ENCODE data around the gene GSG1L2. TPM values are rescaled to one million over a fixed set of nuclear protein-coding genes. Genes with fewer than 3 reads are reported as not detected.

GSG1L2 gene
- total RNA-seq, 1 donor from 2014 or later: not detected

DNA sequence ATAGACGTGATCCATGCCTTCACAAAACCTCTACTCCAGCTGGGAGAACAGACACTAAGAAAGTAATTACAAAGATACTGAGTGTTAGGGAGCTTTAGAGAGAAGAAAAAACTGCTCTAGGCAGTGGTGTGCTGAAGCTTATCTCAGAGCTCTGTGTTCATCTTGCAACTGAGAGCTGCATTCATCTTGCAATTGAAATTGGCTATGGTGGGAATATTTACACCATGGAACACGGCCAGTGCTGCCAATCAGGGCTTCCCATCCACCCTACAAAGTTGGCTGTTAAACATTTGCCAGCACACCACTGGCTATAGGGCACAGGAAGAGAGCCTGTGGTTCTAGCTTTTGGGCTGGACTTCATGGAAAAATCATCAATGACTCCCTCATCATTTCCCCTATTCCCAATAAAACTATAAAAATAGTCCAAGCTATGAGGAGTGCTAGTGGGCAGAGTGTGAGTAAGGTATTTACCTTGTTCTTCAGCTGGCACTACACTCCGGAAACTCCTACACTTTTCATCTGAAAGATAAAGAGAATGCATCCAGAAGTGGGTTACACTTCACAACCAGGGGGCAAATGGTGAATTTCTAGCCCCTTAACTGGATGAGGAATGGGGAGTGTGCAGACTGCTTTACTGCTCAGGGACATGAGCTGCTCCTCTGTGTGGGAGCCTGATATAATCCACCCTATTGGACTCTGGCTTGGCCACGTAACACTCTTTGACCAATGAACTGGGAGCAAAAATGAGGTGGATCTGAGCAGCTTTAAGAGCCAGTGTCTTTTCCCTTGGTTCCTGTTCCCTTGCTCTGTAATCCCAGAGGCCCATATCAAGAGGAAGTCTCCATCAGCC is 11.6 kb downstream of the GSG1L2 start:
- H3K4me1 Mint-ChIP-seq (ENCODE audit: low read depth, unreplicated experiment): peaks cover 5% of the 10 kb centered on the region
- no peak overlapping the region for H3K4me3 ChIP-seq (ENCODE audit: insufficient read depth, low read depth, low read length)
- no peaks in the 10 kb centered on the region for H3K27me3 ChIP-seq (ENCODE audit: insufficient read depth, low read length)
- H3K4me3 Mint-ChIP-seq (ENCODE audit: unreplicated experiment): no peak overlapping the region
- DNase-seq (ENCODE audit: low read depth) (no peak), FAIRE-seq (no peak)
- no peak overlapping the region for H3K9ac ChIP-seq (ENCODE audit: low read length)
- H3K79me2 ChIP-seq (ENCODE audit: insufficient read depth, low read length): no peaks in the 10 kb centered on the region
- no peaks in the 10 kb centered on the region for H3K36me3 Mint-ChIP-seq (ENCODE audit: low read depth, unreplicated experiment)
- H3K9me3 Mint-ChIP-seq (ENCODE audit: unreplicated experiment): no peaks in the 10 kb centered on the region
- H3K27me3 Mint-ChIP-seq (ENCODE audit: low read depth, unreplicated experiment): peaks cover 5% of the 10 kb centered on the region
- H3K9me3 ChIP-seq (ENCODE audit: insufficient read depth, low read depth, low read length): no peaks in the 10 kb centered on the region
- no peak overlapping the region for H3K4me2 ChIP-seq (ENCODE audit: low read length)
- no peak overlapping the region for H3K27ac ChIP-seq (ENCODE audit: low read depth, low read length)
- no peaks in the 10 kb centered on the region for H3K36me3 ChIP-seq (ENCODE audit: insufficient read depth, low read length)
- no peaks in the 10 kb centered on the region for H3K4me1 ChIP-seq (ENCODE audit: insufficient read depth, low read length)
- H3K27ac Mint-ChIP-seq (ENCODE audit: unreplicated experiment): no peak overlapping the region
- H2AFZ ChIP-seq (ENCODE audit: low read depth, low read length): no peak overlapping the region
- H4K20me1 ChIP-seq (ENCODE audit: insufficient read depth, low read length): no peaks in the 10 kb centered on the region
- TF ChIP-seq, protein P1, sequence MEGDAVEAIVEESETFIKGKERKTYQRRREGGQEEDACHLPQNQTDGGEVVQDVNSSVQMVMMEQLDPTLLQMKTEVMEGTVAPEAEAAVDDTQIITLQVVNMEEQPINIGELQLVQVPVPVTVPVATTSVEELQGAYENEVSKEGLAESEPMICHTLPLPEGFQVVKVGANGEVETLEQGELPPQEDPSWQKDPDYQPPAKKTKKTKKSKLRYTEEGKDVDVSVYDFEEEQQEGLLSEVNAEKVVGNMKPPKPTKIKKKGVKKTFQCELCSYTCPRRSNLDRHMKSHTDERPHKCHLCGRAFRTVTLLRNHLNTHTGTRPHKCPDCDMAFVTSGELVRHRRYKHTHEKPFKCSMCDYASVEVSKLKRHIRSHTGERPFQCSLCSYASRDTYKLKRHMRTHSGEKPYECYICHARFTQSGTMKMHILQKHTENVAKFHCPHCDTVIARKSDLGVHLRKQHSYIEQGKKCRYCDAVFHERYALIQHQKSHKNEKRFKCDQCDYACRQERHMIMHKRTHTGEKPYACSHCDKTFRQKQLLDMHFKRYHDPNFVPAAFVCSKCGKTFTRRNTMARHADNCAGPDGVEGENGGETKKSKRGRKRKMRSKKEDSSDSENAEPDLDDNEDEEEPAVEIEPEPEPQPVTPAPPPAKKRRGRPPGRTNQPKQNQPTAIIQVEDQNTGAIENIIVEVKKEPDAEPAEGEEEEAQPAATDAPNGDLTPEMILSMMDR (IDR thresholded peaks at IDR 0.05; ENCODE audit: insufficient read depth, low read depth, low read length): no peak
- TF ChIP-seq EZH2 (IDR thresholded peaks at IDR 0.05; ENCODE audit: insufficient read depth, low read length): no peak

DNA sequence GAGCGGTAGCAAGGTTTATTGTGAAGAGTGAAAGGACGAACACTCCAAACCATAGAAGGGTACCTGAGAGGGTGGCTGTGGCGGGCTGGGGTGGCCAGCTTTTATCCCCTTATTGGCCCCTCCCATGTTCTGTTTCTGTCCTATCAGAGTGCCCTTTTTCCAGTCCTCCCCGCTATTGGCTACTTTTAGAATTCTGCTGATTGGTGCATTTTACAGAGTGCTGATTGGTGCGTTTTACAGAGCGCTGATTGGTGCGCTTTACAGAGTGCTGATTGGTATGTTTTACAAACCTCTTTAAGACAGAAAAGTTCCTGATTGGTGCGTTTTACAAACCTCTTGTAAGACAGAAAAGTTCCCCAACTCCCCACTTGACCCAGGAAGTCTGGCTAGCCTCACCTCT is 12.5 kb downstream of the GSG1L2 start:
- no peaks in the 10 kb centered on the region for H3K27me3 ChIP-seq (ENCODE audit: insufficient read depth, low read length)

More for the DNA sequence above, 12.5 kb downstream of the GSG1L2 start:
- no peak overlapping the region for H3K4me2 ChIP-seq (ENCODE audit: low read length)
- no peak overlapping the region for H3K4me3 Mint-ChIP-seq (ENCODE audit: unreplicated experiment)
- H3K36me3 ChIP-seq (ENCODE audit: insufficient read depth, low read length): no peaks in the 10 kb centered on the region
- no peaks in the 10 kb centered on the region for H3K36me3 Mint-ChIP-seq (ENCODE audit: low read depth, unreplicated experiment)
- no peaks in the 10 kb centered on the region for H3K4me1 ChIP-seq (ENCODE audit: insufficient read depth, low read length)
- no peaks in the 10 kb centered on the region for H3K9me3 Mint-ChIP-seq (ENCODE audit: unreplicated experiment)
- H4K20me1 ChIP-seq (ENCODE audit: insufficient read depth, low read length): no peaks in the 10 kb centered on the region
- H3K9me3 ChIP-seq (ENCODE audit: insufficient read depth, low read depth, low read length): no peaks in the 10 kb centered on the region
- no peak for DNase-seq (ENCODE audit: low read depth)
- no peak overlapping the region for H2AFZ ChIP-seq (ENCODE audit: low read depth, low read length)
- H3K27ac ChIP-seq (ENCODE audit: low read depth, low read length): no peak overlapping the region
- no peak for FAIRE-seq
- H3K9ac ChIP-seq (ENCODE audit: low read length): no peak overlapping the region
- TF ChIP-seq, protein P1 (IDR thresholded peaks at IDR 0.05; ENCODE audit: insufficient read depth, low read depth, low read length): no peak
- H3K27ac Mint-ChIP-seq (ENCODE audit: unreplicated experiment): no peak overlapping the region
- peaks cover 2% of the 10 kb centered on the region for H3K27me3 Mint-ChIP-seq (ENCODE audit: low read depth, unreplicated experiment)
- no peaks in the 10 kb centered on the region for H3K79me2 ChIP-seq (ENCODE audit: insufficient read depth, low read length)
- no peak overlapping the region for H3K4me3 ChIP-seq (ENCODE audit: insufficient read depth, low read depth, low read length)
- peaks cover 5% of the 10 kb centered on the region for H3K4me1 Mint-ChIP-seq (ENCODE audit: low read depth, unreplicated experiment)
